ENCODE measurements around the gene TMEM178B. TPM values are rescaled to one million over a fixed set of nuclear protein-coding genes. Genes with fewer than 3 reads are reported as not detected.
A peak's percentile ranks its signal among the peaks of the same experiment; 100 is the strongest.

Gene TMEM178B
- total RNA-seq, 1 experiment from 2014 or later: 0.11 TPM

DNA sequence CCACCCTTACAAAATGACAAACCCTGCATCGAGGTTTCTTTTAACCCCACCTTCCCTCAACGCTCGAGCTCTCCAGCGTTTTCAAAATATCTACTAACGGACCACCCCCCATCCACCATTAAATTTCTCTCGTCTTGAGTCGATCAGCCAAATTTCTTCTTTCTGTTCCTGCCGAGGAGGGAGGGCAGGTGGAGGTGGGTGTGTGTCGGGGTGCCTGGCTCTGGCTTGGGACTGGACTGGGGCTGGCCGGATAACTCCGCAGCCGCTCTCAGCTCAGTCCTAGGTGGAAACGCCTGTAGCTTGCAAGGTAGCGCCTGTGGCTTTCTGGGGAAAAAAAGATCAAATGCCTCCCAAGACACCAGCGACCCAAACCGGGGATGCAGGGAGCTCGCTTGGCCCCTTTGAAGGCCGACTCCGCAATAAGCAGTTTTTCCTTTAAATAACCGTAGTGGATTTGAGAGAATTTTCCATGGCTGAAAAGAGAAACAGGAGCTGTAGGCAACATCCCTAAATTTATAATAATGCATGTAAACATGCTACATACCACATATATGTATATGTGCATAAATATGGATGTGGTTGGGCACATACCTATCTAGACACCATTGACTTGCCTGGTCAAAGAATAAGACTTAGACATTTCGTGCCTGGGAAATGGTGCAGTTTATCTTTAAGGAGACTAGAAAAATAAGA is 1.9 kb upstream of the TMEM178B start:
- Histone ChIP-seq H3K36me3 (ENCODE audit: control insufficient read depth, insufficient read depth, low read length) (no peaks in the 10 kb centered on the region), H3K4me1 (no peaks in the 10 kb centered on the region), H3K4me3 (ENCODE audit: low read depth, low read length) (peak overlapping the region; percentile 23), H3K9me3 (no peaks in the 10 kb centered on the region), H3K27me3 (replicated peaks; ENCODE audit: control insufficient read depth, insufficient read depth, low read length) (no peaks in the 10 kb centered on the region)
- intact Hi-C loops (cut with micrococcal nuclease; ENCODE audit: unreplicated experiment): loop anchor here (2.0 to 5.0 kb wide), 2 partner anchors 160 to 461 kb away; no protein-coding TSS in a partner anchor
- TF ChIP-seq, protein P1, sequence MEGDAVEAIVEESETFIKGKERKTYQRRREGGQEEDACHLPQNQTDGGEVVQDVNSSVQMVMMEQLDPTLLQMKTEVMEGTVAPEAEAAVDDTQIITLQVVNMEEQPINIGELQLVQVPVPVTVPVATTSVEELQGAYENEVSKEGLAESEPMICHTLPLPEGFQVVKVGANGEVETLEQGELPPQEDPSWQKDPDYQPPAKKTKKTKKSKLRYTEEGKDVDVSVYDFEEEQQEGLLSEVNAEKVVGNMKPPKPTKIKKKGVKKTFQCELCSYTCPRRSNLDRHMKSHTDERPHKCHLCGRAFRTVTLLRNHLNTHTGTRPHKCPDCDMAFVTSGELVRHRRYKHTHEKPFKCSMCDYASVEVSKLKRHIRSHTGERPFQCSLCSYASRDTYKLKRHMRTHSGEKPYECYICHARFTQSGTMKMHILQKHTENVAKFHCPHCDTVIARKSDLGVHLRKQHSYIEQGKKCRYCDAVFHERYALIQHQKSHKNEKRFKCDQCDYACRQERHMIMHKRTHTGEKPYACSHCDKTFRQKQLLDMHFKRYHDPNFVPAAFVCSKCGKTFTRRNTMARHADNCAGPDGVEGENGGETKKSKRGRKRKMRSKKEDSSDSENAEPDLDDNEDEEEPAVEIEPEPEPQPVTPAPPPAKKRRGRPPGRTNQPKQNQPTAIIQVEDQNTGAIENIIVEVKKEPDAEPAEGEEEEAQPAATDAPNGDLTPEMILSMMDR (IDR thresholded peaks at IDR 0.05; ENCODE audit: insufficient read depth in 1 of 2, low read depth in 1 of 2, low read length in 1 of 2, severe bottlenecking in 1 of 2, unreplicated experiment in 1 of 2): no peak
- CTCF ChIA-PET: no interaction called here
- Mint-ChIP-seq H3K36me3 (ENCODE audit: insufficient read depth, unreplicated experiment) (no peaks in the 10 kb centered on the region), H3K4me1 (ENCODE audit: low read depth, unreplicated experiment) (no peaks in the 10 kb centered on the region), H3K27me3 (ENCODE audit: insufficient read depth, unreplicated experiment) (peaks cover 4% of the 10 kb centered on the region), H3K27ac (ENCODE audit: unreplicated experiment) (no peak overlapping the region), H3K4me3 (ENCODE audit: unreplicated experiment) (peak overlapping the region; percentile 60), H3K9me3 (ENCODE audit: unreplicated experiment) (no peaks in the 10 kb centered on the region)
- POLR2A ChIA-PET: no interaction called here
- DNase-seq: no peak
- BruUV-seq (replicated peaks): no TSS peak

DNA sequence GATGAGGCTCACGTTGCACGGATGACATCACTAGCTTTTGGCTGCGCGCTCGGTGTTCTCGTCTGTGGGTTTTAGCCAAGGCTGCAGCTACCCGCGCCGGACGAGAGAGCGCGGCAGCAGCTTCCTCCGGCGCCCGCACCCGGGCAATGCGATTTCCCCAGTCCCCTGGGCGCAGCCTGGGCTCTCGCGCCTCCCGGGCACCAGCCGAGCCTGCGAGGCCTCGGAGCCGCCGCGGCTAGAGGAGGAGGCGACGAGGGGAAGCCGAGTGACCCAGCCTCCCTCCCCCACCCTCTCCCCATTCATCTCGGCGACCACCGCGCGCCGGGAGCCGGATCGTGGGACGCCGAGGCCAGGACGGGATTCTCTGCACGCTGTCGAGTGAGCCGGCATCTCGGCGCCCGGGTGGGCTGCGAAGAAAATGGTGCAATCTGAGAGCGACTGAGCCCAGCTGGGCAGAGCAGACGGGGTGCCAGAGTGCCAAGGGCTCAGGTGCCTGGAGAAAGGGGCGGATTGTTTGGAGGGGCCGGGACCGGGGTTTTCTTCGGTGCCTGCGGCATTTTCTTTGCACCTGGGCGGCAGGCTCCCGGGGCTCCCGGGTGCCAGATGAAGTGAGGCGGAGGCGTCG is 1.2 kb upstream of the TMEM178B start:
- Histone ChIP-seq H3K4me3 (ENCODE audit: low read depth, low read length) (no peak overlapping the region), H3K27me3 (replicated peaks; ENCODE audit: control insufficient read depth, insufficient read depth, low read length) (no peaks in the 10 kb centered on the region), H3K4me1 (no peaks in the 10 kb centered on the region), H3K9me3 (no peaks in the 10 kb centered on the region), H3K36me3 (ENCODE audit: control insufficient read depth, insufficient read depth, low read length) (no peaks in the 10 kb centered on the region)
- CTCF ChIA-PET: no interaction called here
- Mint-ChIP-seq H3K27me3 (ENCODE audit: insufficient read depth, unreplicated experiment) (peaks cover 4% of the 10 kb centered on the region), H3K4me3 (ENCODE audit: unreplicated experiment) (peak overlapping the region; percentile 60), H3K27ac (ENCODE audit: unreplicated experiment) (no peak overlapping the region), H3K9me3 (ENCODE audit: unreplicated experiment) (no peaks in the 10 kb centered on the region), H3K4me1 (ENCODE audit: low read depth, unreplicated experiment) (no peaks in the 10 kb centered on the region), H3K36me3 (ENCODE audit: insufficient read depth, unreplicated experiment) (no peaks in the 10 kb centered on the region)
- intact Hi-C loops (cut with micrococcal nuclease; ENCODE audit: unreplicated experiment): loop anchor here (5.0 kb wide), 1 partner anchor 160 kb away; no protein-coding TSS in a partner anchor
- no TSS peak for BruUV-seq (replicated peaks)
- TF ChIP-seq, protein P1 (IDR thresholded peaks at IDR 0.05; ENCODE audit: insufficient read depth in 1 of 2, low read depth in 1 of 2, low read length in 1 of 2, severe bottlenecking in 1 of 2, unreplicated experiment in 1 of 2): no peak
- DNase-seq: no peak
- POLR2A ChIA-PET: no interaction called here

DNA sequence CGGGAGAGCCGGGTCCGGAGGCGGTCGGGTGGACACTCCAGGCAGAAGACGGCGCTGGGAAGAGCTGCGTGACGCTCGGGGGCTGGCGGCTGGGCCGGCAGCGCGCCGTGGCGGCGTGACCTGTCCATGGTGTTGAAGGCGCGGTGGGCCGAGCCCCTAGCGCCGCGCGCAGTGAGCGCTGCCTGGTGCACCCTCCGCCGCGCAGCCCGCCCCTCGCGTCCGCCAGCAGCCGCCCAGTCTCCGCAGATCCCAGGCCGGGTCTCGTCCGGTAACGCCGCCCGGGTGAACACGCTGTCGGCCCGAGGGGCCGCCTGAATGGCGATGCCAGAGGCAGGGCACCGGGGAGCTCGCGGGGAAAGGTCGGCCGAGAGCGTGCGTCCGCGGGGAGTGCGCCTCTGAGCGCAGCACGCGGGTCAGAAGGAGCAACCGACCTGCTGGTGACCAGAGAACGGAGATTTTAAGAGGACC is 657 bp upstream of the TMEM178B start:
- no peak overlapping the region for H3K4me3 ChIP-seq (ENCODE audit: low read depth, low read length)
- DNase-seq: no peak
- TF ChIP-seq, protein P1 (IDR thresholded peaks at IDR 0.05; ENCODE audit: insufficient read depth in 1 of 2, low read depth in 1 of 2, low read length in 1 of 2, severe bottlenecking in 1 of 2, unreplicated experiment in 1 of 2): no peak
- H3K36me3 ChIP-seq (ENCODE audit: control insufficient read depth, insufficient read depth, low read length): no peaks in the 10 kb centered on the region
- intact Hi-C loops (cut with micrococcal nuclease; ENCODE audit: unreplicated experiment): loop anchor here (5.0 kb wide), 1 partner anchor 159 kb away; no protein-coding TSS in a partner anchor
- POLR2A ChIA-PET: no interaction called here
- H3K9me3 Mint-ChIP-seq (ENCODE audit: unreplicated experiment): no peaks in the 10 kb centered on the region
- no peaks in the 10 kb centered on the region for H3K36me3 Mint-ChIP-seq (ENCODE audit: insufficient read depth, unreplicated experiment)
- peaks cover 4% of the 10 kb centered on the region for H3K27me3 Mint-ChIP-seq (ENCODE audit: insufficient read depth, unreplicated experiment)
- CTCF ChIA-PET: no interaction called here
- H3K4me1 ChIP-seq: no peaks in the 10 kb centered on the region
- no peaks in the 10 kb centered on the region for H3K4me1 Mint-ChIP-seq (ENCODE audit: low read depth, unreplicated experiment)
- H3K9me3 ChIP-seq: no peaks in the 10 kb centered on the region
- H3K27ac Mint-ChIP-seq (ENCODE audit: unreplicated experiment): no peak overlapping the region
- BruUV-seq (replicated peaks): no TSS peak
- no peaks in the 10 kb centered on the region for H3K27me3 ChIP-seq (replicated peaks; ENCODE audit: control insufficient read depth, insufficient read depth, low read length)
- no peak overlapping the region for H3K4me3 Mint-ChIP-seq (ENCODE audit: unreplicated experiment)

Measured in Caco-2 (cell line).